HepG2 (cell line): ENCODE data around the gene FGFBP2. TPM values are rescaled to one million over a fixed set of nuclear protein-coding genes. Genes with fewer than 3 reads are reported as not detected.

Source experiments
- ATAC-seq: fragments of 200-7000 bp; cut with Tn5 transposase; 3 replicates; pipeline ENCODE4 v1.9.1; 2020; ENCODE audit warnings: mild to moderate bottlenecking, moderate library complexity
- BruUV-seq: library from RNA; stranded (reverse); fragments of 400-500 nt; replicated peaks from 2 replicates; lab custom pipeline; 2021; lab: Mats Ljungman, UMichigan
- CTCF ChIA-PET: fragments of 300-600 bp; formaldehyde crosslinking; extraction: SDS; loops from one replicate; lab custom pipeline; 2021; ENCODE audit warnings: low total read pairs, inconsistent platforms, low intra/inter-chr PET ratio; lab: Yijun Ruan, JAX
- POLR2A ChIA-PET: fragments of 350-600 bp; sonication (Branson Sonifier 250); formaldehyde crosslinking; loops from one replicate; lab custom pipeline; 2020; ENCODE audit warnings: antibody characterized with exemption, inconsistent platforms; lab: Yijun Ruan, JAX
- DNase-seq: peaks from one replicate; pipeline ENCODE4 v3.0.0-alpha.2; 2015; ENCODE audit warnings: low spot score
- FAIRE-seq: peaks from 3 replicates; lab custom pipeline; 2011; peaks lifted over from hg19 to GRCh38; lab: Jason Lieb, UNC
- H2AFZ ChIP-seq: one replicate; pipeline ENCODE4 v1.6.1; 2011; ENCODE audit warnings: low read length, inconsistent platforms
- H3K27ac ChIP-seq: fragments of 300-600 bp; 3 replicates; pipeline ENCODE4 v1.8.0; 2011; ENCODE audit warnings: mixed run types, mild to moderate bottlenecking, mixed read lengths, low read length, inconsistent platforms; ENCODE audit not compliant: insufficient read depth; ENCODE audit errors: extremely low read length
- H3K27me3 ChIP-seq, 2 experiments: fragments of 200-600 bp in 1 of 2; 2 replicates in 1 of 2; 3 replicates in 1 of 2; pipeline versions ENCODE4 v1.6.0 to v1.8.0; 2011; ENCODE audit warnings: low read length in 2 of 2, mild to moderate bottlenecking in 2 of 2, moderate library complexity in 2 of 2, inconsistent platforms in 1 of 2; ENCODE audit not compliant: insufficient read depth in 2 of 2, control insufficient read depth in 1 of 2
- H3K36me3 ChIP-seq, 2 experiments: fragments of 200-600 bp in 1 of 2; replicated peaks in 1 of 2; 2 replicates in 1 of 2; 3 replicates in 1 of 2; pipeline versions ENCODE4 v1.5.1 to v1.8.0; 2011; ENCODE audit warnings: low read length in 2 of 2, inconsistent platforms in 1 of 2; ENCODE audit not compliant: insufficient read depth in 2 of 2, control insufficient read depth in 1 of 2
- H3K4me1 ChIP-seq: 2 replicates; pipeline ENCODE4 v1.5.1; 2012; ENCODE audit warnings: low read length, inconsistent platforms; ENCODE audit not compliant: insufficient read depth
- H3K4me2 ChIP-seq: 2 replicates; pipeline ENCODE4 v1.6.0; 2011; ENCODE audit warnings: low read depth, low read length, inconsistent platforms
- H3K4me3 ChIP-seq, 3 experiments: fragments of 200-600 bp in 1 of 3; sonication (generic), shearing (Covaris generic) in 1 of 3; replicated peaks in 1 of 3; 2 replicates each; pipeline ENCODE4 v1.5.1; 2011 to 2016; ENCODE audit warnings: low read length in 3 of 3, inconsistent platforms in 2 of 3, low read depth in 2 of 3, mild to moderate bottlenecking in 2 of 3, control low read depth in 1 of 3, mixed read lengths in 1 of 3; ENCODE audit not compliant: insufficient read depth in 1 of 3
- H3K79me2 ChIP-seq: one replicate; pipeline ENCODE4 v1.6.1; 2011; ENCODE audit warnings: low read length, inconsistent platforms; ENCODE audit not compliant: insufficient read depth
- H3K9ac ChIP-seq: 2 replicates; pipeline ENCODE4 v1.6.0; 2011; ENCODE audit warnings: mild to moderate bottlenecking, low read depth, low read length, inconsistent platforms; ENCODE audit not compliant: insufficient read depth
- H3K9me3 ChIP-seq: 2 replicates; pipeline ENCODE4 v1.5.1; 2012; ENCODE audit warnings: mild to moderate bottlenecking, low read length
- H4K20me1 ChIP-seq: 2 replicates; pipeline ENCODE4 v1.6.0; 2011; ENCODE audit warnings: inconsistent platforms, mild to moderate bottlenecking, low read length, moderate library complexity; ENCODE audit not compliant: insufficient read depth
- CAMTA2 ChIP-seq: sonication (generic); formaldehyde crosslinking; IDR thresholded peaks from 2 replicates; pipeline ENCODE4 v1.4.0; 2020; ENCODE audit warnings: mild to moderate bottlenecking, missing genetic modification reagents, borderline replicate concordance
- GABPB1 ChIP-seq: IDR thresholded peaks from 2 replicates; pipeline ENCODE4 v1.6.1; 2016; ENCODE audit warnings: mild to moderate bottlenecking, missing genetic modification reagents, moderate library complexity, missing compliant biosample characterization
- HNF4G ChIP-seq, 2 experiments: sonication (generic) in 1 of 2; formaldehyde crosslinking in 1 of 2; IDR thresholded peaks; 2 replicates each; pipeline versions ENCODE4 v1.4.0 to v1.6.1; 2011 to 2020; ENCODE audit warnings: borderline replicate concordance in 2 of 2, low read depth in 2 of 2, mild to moderate bottlenecking in 2 of 2, low read length in 1 of 2, missing genetic modification reagents in 1 of 2, moderate library complexity in 1 of 2
- KDM5A ChIP-seq: fragments of 200-600 bp; sonication (generic); IDR thresholded peaks from 2 replicates; pipeline ENCODE4 v1.7.0; 2018; ENCODE audit warnings: antibody characterized with exemption, mild to moderate bottlenecking, low read length, borderline replicate concordance
- MEF2D ChIP-seq: sonication (generic); formaldehyde crosslinking; IDR thresholded peaks from 2 replicates; pipeline ENCODE4 v1.5.1; 2020; ENCODE audit warnings: mild to moderate bottlenecking, missing genetic modification reagents
- POGZ ChIP-seq: sonication (generic); formaldehyde crosslinking; IDR thresholded peaks from 2 replicates; pipeline ENCODE4 v1.4.0; 2020; ENCODE audit warnings: mild to moderate bottlenecking, missing genetic modification reagents
- ZFP37 ChIP-seq: sonication (generic); formaldehyde crosslinking; IDR thresholded peaks from 2 replicates; pipeline ENCODE4 v1.4.0; 2020; ENCODE audit warnings: missing genetic modification reagents, borderline replicate concordance
- ZNF841 ChIP-seq: sonication (generic); formaldehyde crosslinking; IDR thresholded peaks from 2 replicates; pipeline ENCODE4 v1.8.1; 2023; ENCODE audit warnings: missing genetic modification reagents, borderline replicate concordance
- ZSCAN22 ChIP-seq: sonication (generic); formaldehyde crosslinking; IDR thresholded peaks from 2 replicates; pipeline ENCODE4 v1.4.0; 2020; ENCODE audit warnings: mild to moderate bottlenecking, missing genetic modification reagents
- WGBS: methylation state at CpG from one replicate; pipeline ENCODE4 v1.1.6; 2017; ENCODE audit warnings: low lambda C conversion rate; 5-methylcytosine and 5-hydroxymethylcytosine counted together
- in situ Hi-C: cut with HindIII; loops from 2 replicates; pipeline ENCODE4 v1.10.0; 2017; ENCODE audit warnings: low pct_unique_long_range_greater_than_20kb; ENCODE audit not compliant: extremely low pct_ligation_motif_present
- intact Hi-C: fragments of 100-400 bp; cut with micrococcal nuclease; formaldehyde crosslinking; loops from one replicate; pipeline ENCODE4 v1.10.0; 2022; ENCODE audit not compliant: unreplicated experiment
- polyA plus RNA-seq, 8 experiments: library from polyadenylated mRNA; depleted of rRNA in 3 of 8; stranded (reverse) in 7 of 8; unstranded in 1 of 8; fragments of >200 nt; fragmentation: Illumina TruSeq in 4 of 8; extraction: Trizol in 4 of 8; gene quantifications; 2 replicates each; pipeline versions ENCODE4 v1.2.1 to v1.2.3, GENCODE V29; 2011 to 2016; ENCODE audit warnings: low read depth in 4 of 8, missing spikeins in 1 of 8, mixed read lengths in 1 of 8; ENCODE audit not compliant: insufficient read depth in 1 of 8
- total RNA-seq, 5 experiments: library from RNA; depleted of rRNA; stranded (reverse); fragments of >200 nt; fragmentation: Illumina TruSeq; extraction: Trizol; gene quantifications; 2 replicates each; pipeline ENCODE4 v1.2.3, GENCODE V29; 2016; ENCODE audit warnings: low read depth in 1 of 5
- TF ChIP-seq, protein P1 (sequence below): IDR thresholded peaks from 2 replicates; pipeline ENCODE4 v1.6.1; 2016; ENCODE audit warnings: mild to moderate bottlenecking, missing biosample characterization, missing genetic modification reagents
- TF ChIP-seq, protein P2 (sequence below): sonication (generic); formaldehyde crosslinking; conservative IDR thresholded peaks from 2 replicates; pipeline ENCODE4 v1.8.0; 2022; ENCODE audit warnings: missing genetic modification reagents

Gene FGFBP2
- total and polyA plus RNA-seq, 2 of the 13 experiments (the other 11 are each of a cell fraction or from before 2014, with no cell fraction given): not detected

GRCh38 chr4:15936495-15936894 is 26.5 kb downstream of the FGFBP2 start:
- Histone ChIP-seq H3K36me3 (no peaks in the 10 kb centered on the region), H3K9me3 (no peaks in the 10 kb centered on the region), H3K4me1 (no peaks in the 10 kb centered on the region), H3K4me3 (no peak overlapping the region), H3K27ac (no peak overlapping the region), H3K4me2 (no peak overlapping the region), H2AFZ (no peak overlapping the region), H3K79me2 (no peaks in the 10 kb centered on the region), H4K20me1 (no peaks in the 10 kb centered on the region), H3K27me3 (peaks cover 2 to 16% of the 10 kb centered on the region in 2 experiments; a peak in 3 of 5 replicates), H3K9ac (no peak overlapping the region)
- BruUV-seq: no TSS peak
- FAIRE-seq (no peak), ATAC-seq (no peak), DNase-seq (no peak)
- in situ Hi-C loops: no loop called here
- intact Hi-C loops: no loop called here
- 4% methylated on average over 4 of the region's 4 CpGs for WGBS
- TF ChIP-seq ZFP37 (CRISPR knock-in tag) (no peak), ZNF841 (CRISPR knock-in tag) (no peak)
- POLR2A ChIA-PET: no interaction called here
- CTCF ChIA-PET: no interaction called here

- CTCF ChIA-PET: no interaction called here
- Histone ChIP-seq H3K27me3 (peaks cover 3 to 20% of the 10 kb centered on the region in 2 experiments; a peak in 3 of 5 replicates), H3K4me2 (no peak overlapping the region), H3K4me3 (no peak overlapping the region)
- POLR2A ChIA-PET: no interaction called here
- no peak for DNase-seq
- no peak for FAIRE-seq
- TF ChIP-seq, protein P1, sequence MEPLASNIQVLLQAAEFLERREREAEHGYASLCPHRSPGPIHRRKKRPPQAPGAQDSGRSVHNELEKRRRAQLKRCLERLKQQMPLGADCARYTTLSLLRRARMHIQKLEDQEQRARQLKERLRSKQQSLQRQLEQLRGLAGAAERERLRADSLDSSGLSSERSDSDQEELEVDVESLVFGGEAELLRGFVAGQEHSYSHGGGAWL (CRISPR knock-in tag): no peak
- no peak for TF ChIP-seq ZSCAN22
- TF ChIP-seq CAMTA2 (CRISPR knock-in tag): no peak
- no peak for TF ChIP-seq HNF4G (IDR thresholded peaks at IDR 0.05; ENCODE audit: borderline replicate concordance, low read depth, low read length)
- TF ChIP-seq HNF4G (CRISPR knock-in tag; IDR thresholded peaks at IDR 0.05; ENCODE audit: borderline replicate concordance, low read depth): no peak
- no peak for TF ChIP-seq ZFP37 (CRISPR knock-in tag)
- no peak for TF ChIP-seq MEF2D
- TF ChIP-seq, protein P2, sequence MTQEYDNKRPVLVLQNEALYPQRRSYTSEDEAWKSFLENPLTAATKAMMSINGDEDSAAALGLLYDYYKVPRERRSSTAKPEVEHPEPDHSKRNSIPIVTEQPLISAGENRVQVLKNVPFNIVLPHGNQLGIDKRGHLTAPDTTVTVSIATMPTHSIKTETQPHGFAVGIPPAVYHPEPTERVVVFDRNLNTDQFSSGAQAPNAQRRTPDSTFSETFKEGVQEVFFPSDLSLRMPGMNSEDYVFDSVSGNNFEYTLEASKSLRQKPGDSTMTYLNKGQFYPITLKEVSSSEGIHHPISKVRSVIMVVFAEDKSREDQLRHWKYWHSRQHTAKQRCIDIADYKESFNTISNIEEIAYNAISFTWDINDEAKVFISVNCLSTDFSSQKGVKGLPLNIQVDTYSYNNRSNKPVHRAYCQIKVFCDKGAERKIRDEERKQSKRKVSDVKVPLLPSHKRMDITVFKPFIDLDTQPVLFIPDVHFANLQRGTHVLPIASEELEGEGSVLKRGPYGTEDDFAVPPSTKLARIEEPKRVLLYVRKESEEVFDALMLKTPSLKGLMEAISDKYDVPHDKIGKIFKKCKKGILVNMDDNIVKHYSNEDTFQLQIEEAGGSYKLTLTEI (CRISPR knock-in tag): no peak
- TF ChIP-seq KDM5A: no peak
- no peak for TF ChIP-seq GABPB1 (CRISPR knock-in tag)
- TF ChIP-seq POGZ (CRISPR knock-in tag): no peak
- TF ChIP-seq, all 625 proteins: peak for 0
- no peaks in the 10 kb centered on the region for H3K4me1 ChIP-seq
- H3K27ac ChIP-seq: no peak overlapping the region
- H3K9ac ChIP-seq: no peak overlapping the region
- no TSS peak for BruUV-seq
- intact Hi-C loops: no loop called here
- H3K36me3 ChIP-seq: no peaks in the 10 kb centered on the region
- WGBS: 30% methylated on average over 10 of the region's 10 CpGs
- H3K79me2 ChIP-seq: no peaks in the 10 kb centered on the region
- no peaks in the 10 kb centered on the region for H4K20me1 ChIP-seq
- in situ Hi-C loops: no loop called here
- H3K9me3 ChIP-seq: no peaks in the 10 kb centered on the region
- no peak for ATAC-seq
- no peak overlapping the region for H2AFZ ChIP-seq
Measured at GRCh38 chr4:15935504-15936402, 27.2 kb downstream of the FGFBP2 start.
